ENCODE data around the gene BCAS3. TPM values are rescaled to one million over a fixed set of nuclear protein-coding genes. Genes with fewer than 3 reads are reported as not detected.

The BCAS3 gene
- total and polyA plus RNA-seq, 12 donors: 6.1 to 21.8 (median 17.2) TPM

DNA sequence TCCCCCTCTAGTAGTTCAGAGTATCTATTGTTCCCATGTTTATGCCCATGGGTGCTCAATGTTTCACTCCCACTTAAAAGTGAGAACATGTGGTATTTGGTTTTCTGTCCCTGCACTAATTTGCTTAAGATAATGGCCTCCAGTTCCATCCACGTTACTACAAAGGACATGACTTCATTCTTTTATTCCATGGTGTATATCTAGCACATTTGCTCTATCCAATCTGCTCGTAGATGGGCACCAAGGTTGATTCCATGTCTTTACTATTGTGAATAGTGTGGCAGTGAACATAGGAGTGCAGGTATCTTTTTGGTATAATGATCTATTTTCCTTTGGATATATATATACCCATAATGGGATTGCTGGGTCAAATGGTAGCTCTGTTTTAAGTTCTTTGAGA, 552.8 kb downstream of the BCAS3 start:
- Histone ChIP-seq H3K27me3 (no peaks in the 10 kb centered on the region), H3K4me3 (no peak overlapping the region), H3K27ac (no peak overlapping the region), H3K36me3 (no peaks in the 10 kb centered on the region), H3K4me1 (peaks cover 0 to 16% (median 4%) of the 10 kb centered on the region in 9 donors), H3K9me3 (no peaks in the 10 kb centered on the region)
- no peak for DNase-seq
- WGBS, 2 donors: 92 to 96% methylated on average over 2 of the region's 2 CpGs
- ATAC-seq: no peak
- intact Hi-C loops (cut with DNase I): no loop called here
- TF ChIP-seq, protein P1, sequence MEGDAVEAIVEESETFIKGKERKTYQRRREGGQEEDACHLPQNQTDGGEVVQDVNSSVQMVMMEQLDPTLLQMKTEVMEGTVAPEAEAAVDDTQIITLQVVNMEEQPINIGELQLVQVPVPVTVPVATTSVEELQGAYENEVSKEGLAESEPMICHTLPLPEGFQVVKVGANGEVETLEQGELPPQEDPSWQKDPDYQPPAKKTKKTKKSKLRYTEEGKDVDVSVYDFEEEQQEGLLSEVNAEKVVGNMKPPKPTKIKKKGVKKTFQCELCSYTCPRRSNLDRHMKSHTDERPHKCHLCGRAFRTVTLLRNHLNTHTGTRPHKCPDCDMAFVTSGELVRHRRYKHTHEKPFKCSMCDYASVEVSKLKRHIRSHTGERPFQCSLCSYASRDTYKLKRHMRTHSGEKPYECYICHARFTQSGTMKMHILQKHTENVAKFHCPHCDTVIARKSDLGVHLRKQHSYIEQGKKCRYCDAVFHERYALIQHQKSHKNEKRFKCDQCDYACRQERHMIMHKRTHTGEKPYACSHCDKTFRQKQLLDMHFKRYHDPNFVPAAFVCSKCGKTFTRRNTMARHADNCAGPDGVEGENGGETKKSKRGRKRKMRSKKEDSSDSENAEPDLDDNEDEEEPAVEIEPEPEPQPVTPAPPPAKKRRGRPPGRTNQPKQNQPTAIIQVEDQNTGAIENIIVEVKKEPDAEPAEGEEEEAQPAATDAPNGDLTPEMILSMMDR (IDR thresholded peaks at IDR 0.05): no peak

- Histone ChIP-seq H3K9me3 (no peaks in the 10 kb centered on the region), H3K4me1 (peaks cover 0 to 21% (median 12%) of the 10 kb centered on the region in 9 donors), H3K4me3 (no peak overlapping the region), H3K27me3 (no peaks in the 10 kb centered on the region), H3K27ac (peak overlapping the region in 1 of 10 donors; percentile 9), H3K36me3 (no peaks in the 10 kb centered on the region)
- DNase-seq: no peak
- no peak for ATAC-seq
- intact Hi-C loops (cut with DNase I): no loop called here
- 81 to 87% methylated on average over 4 of the region's 4 CpGs for WGBS, 2 donors
- TF ChIP-seq, protein P1 (IDR thresholded peaks at IDR 0.05): no peak
Measured at GRCh38 chr17:61230972-61231820, 553.5 kb downstream of the BCAS3 start.

DNA sequence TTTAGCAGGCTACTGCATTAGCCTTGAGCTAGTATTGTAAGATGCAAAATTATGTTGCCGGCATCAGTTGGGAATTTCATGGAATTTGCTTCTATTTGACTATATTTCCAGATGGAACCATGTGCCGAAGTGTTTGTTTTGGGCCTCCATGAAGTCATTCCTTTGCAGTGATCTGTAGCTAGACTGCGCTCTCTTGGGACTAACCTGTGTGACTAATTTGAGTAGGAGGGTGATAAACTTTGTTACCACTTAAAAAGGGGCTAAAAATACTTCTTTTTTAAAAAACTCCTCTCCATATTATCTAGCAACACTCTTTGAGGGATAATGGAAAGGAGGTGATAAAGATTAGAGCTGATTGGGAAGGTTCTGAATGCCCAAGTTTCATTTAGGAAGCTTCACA, 555.2 kb downstream of the BCAS3 start:
- peaks cover 0 to 24% (median 13%) of the 10 kb centered on the region in 9 donors for H3K4me1 ChIP-seq
- peaks cover 0 to 4% (median 0%) of the 10 kb centered on the region in 11 donors for H3K9me3 ChIP-seq
- DNase-seq (no peak), ATAC-seq (peak in 2 of 8 donors; percentile 35 to 68)
- no peak overlapping the region for H3K4me3 ChIP-seq
- 68 to 72% methylated on average over 3 of the region's 3 CpGs for WGBS, 2 donors
- intact Hi-C loops (cut with DNase I): no loop called here
- no peaks in the 10 kb centered on the region for H3K27me3 ChIP-seq
- peak overlapping the region in 2 of 10 donors; percentile 24 to 56 for H3K27ac ChIP-seq
- H3K36me3 ChIP-seq: no peaks in the 10 kb centered on the region
- TF ChIP-seq, protein P1 (IDR thresholded peaks at IDR 0.05): no peak

DNA sequence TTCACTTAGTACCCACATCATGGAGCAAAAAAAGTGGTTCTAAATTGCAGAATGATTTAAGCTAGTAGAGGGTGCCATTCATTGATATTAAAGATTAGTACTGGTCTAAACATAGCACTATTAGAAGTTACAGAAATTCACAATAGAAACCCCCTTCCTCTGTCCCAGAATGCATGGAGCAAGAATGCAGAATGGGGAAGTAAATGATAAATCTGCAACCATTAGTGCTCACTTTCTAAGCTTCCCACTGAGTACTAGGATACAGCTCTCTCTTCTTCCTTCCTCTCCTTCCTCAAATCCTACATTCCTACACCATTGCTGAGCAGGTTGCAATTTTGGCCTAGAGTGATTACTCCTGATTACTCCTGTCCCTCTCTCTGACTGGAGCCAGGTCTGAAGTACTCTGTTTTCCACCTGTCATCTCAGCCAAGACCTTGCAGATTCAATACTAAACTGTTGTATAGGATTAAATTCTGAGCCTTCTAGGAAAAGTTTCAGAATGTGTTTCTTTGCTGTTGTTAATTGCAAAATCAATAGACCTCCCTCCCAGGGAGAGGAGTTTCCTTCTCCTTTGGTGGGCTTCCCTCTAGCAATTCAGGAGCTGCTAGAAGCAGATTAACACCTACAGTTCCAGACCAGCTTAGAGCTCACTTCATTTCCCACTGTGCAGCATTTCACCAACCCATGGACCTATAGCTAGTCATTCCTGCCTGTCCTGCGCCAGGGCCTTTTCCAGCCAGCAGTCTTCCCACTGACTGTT, 556.5 kb downstream of the BCAS3 start:
- ATAC-seq (no peak), DNase-seq (no peak)
- H3K4me3 ChIP-seq: no peak overlapping the region
- peak overlapping the region in 1 of 10 donors; percentile 56 for H3K27ac ChIP-seq
- H3K9me3 ChIP-seq: peaks cover 0 to 4% (median 0%) of the 10 kb centered on the region in 11 donors
- intact Hi-C loops (cut with DNase I): no loop called here
- WGBS, 2 donors: 96 to 97% methylated on average over 1 of the region's 1 CpG
- peaks cover 0 to 33% (median 21%) of the 10 kb centered on the region in 9 donors for H3K4me1 ChIP-seq
- no peaks in the 10 kb centered on the region for H3K36me3 ChIP-seq
- no peaks in the 10 kb centered on the region for H3K27me3 ChIP-seq
- TF ChIP-seq, protein P1 (IDR thresholded peaks at IDR 0.05): no peak

All from heart right ventricle (tissue), 16 donors.